IMR-90 (cell line): ENCODE results near the gene RANGRF. TPM values are rescaled to one million over a fixed set of nuclear protein-coding genes. Genes with fewer than 3 reads are reported as not detected.

Experiments used
- ATAC-seq: fragments of 200-7000 bp; cut with Tn5 transposase; 2 replicates; pipeline ENCODE4 v1.9.1; 2020; ENCODE audit warnings: low read depth, mild to moderate bottlenecking, moderate library complexity
- BruUV-seq: library from RNA; stranded (reverse); fragments of 400-500 nt; replicated peaks from 2 replicates; lab custom pipeline; 2021; lab: Mats Ljungman, UMichigan
- CTCF ChIA-PET: fragments of 300-600 bp; formaldehyde crosslinking; extraction: SDS; loops from one replicate; lab custom pipeline; 2021; ENCODE audit warnings: antibody characterized with exemption; lab: Yijun Ruan, JAX
- POLR2A ChIA-PET: fragments of 300-600 bp; sonication (Branson Sonifier 250); formaldehyde crosslinking; loops from one replicate; lab custom pipeline; 2022; ENCODE audit warnings: antibody characterized with exemption; ENCODE audit not compliant: unreplicated experiment; lab: Charles Lee
- DNase-seq: peaks from one replicate; pipeline ENCODE4 v3.0.0; 2013
- H2AFZ ChIP-seq: replicated peaks from 2 replicates; pipeline ENCODE3; 2013; ENCODE audit warnings: low read length, mild to moderate bottlenecking; ENCODE audit not compliant: poor library complexity
- H2AK5ac ChIP-seq: 2 replicates; pipeline ENCODE4 v1.6.1; 2013; ENCODE audit warnings: low read depth, low read length, inconsistent platforms
- H2AK9ac ChIP-seq: replicated peaks from 2 replicates; pipeline ENCODE3; 2013; ENCODE audit warnings: mild to moderate bottlenecking, low read depth, low read length, moderate library complexity; ENCODE audit not compliant: poor library complexity
- H2BK120ac ChIP-seq: 2 replicates; pipeline ENCODE4 v1.6.1; 2013; ENCODE audit warnings: low read depth, low read length, inconsistent platforms
- H2BK15ac ChIP-seq: 3 replicates; pipeline ENCODE4 v1.6.1; 2013; ENCODE audit warnings: low read depth, low read length, inconsistent platforms
- H2BK20ac ChIP-seq: 2 replicates; pipeline ENCODE4 v1.6.1; 2013; ENCODE audit warnings: low read depth, mild to moderate bottlenecking, inconsistent platforms, low read length, moderate library complexity
- H2BK5ac ChIP-seq: 2 replicates; pipeline ENCODE4 v1.6.1; 2013; ENCODE audit warnings: mild to moderate bottlenecking, low read depth, low read length, inconsistent platforms; ENCODE audit not compliant: poor library complexity, severe bottlenecking
- H3K14ac ChIP-seq: replicated peaks from 2 replicates; pipeline ENCODE4 v1.6.1; 2013; ENCODE audit warnings: low read depth, low read length, inconsistent platforms
- H3K18ac ChIP-seq: 2 replicates; pipeline ENCODE4 v1.6.1; 2013; ENCODE audit warnings: low read depth, low read length, control low read depth
- H3K23ac ChIP-seq: 2 replicates; pipeline ENCODE4 v1.6.1; 2013; ENCODE audit warnings: low read depth, low read length, inconsistent platforms
- H3K27ac ChIP-seq: 2 replicates; pipeline ENCODE4 v1.5.1; 2013; ENCODE audit warnings: mild to moderate bottlenecking, control low read depth, low read length; ENCODE audit not compliant: insufficient read depth
- H3K27me3 ChIP-seq: 2 replicates; pipeline ENCODE4 v1.6.1; 2013; ENCODE audit warnings: low read length; ENCODE audit not compliant: control insufficient read depth, insufficient read depth
- H3K36me3 ChIP-seq: 2 replicates; pipeline ENCODE4 v1.6.1; 2013; ENCODE audit warnings: low read length, mixed read lengths; ENCODE audit not compliant: control insufficient read depth, insufficient read depth
- H3K4ac ChIP-seq: 2 replicates; pipeline ENCODE4 v1.6.1; 2013; ENCODE audit warnings: low read depth, low read length, inconsistent platforms
- H3K4me1 ChIP-seq: 2 replicates; pipeline ENCODE4 v1.6.1; 2013; ENCODE audit warnings: low read length, mixed read lengths; ENCODE audit not compliant: control insufficient read depth, insufficient read depth
- H3K4me2 ChIP-seq: 2 replicates; pipeline ENCODE4 v1.6.1; 2013; ENCODE audit warnings: low read depth, mild to moderate bottlenecking, control low read depth, low read length, moderate library complexity
- H3K4me3 ChIP-seq: 2 replicates; pipeline ENCODE4 v1.5.1; 2013; ENCODE audit warnings: low read depth, mild to moderate bottlenecking, control low read depth, low read length, moderate library complexity; ENCODE audit not compliant: insufficient read depth
- H3K56ac ChIP-seq: 2 replicates; pipeline ENCODE4 v1.6.1; 2013; ENCODE audit warnings: low read length, inconsistent platforms; ENCODE audit not compliant: insufficient read depth; ENCODE audit errors: extremely low read depth
- H3K79me1 ChIP-seq, 2 experiments: 2 replicates each; pipeline ENCODE4 v1.6.1; 2013; ENCODE audit warnings: low read length in 2 of 2, inconsistent platforms in 1 of 2, low read depth in 1 of 2
- H3K9ac ChIP-seq: 2 replicates; pipeline ENCODE4 v1.6.1; 2013; ENCODE audit warnings: low read depth, low read length, control low read depth
- H3K9me1 ChIP-seq: 2 replicates; pipeline ENCODE4 v1.6.1; 2013; ENCODE audit warnings: low read length, inconsistent platforms; ENCODE audit not compliant: insufficient read depth
- H3K9me3 ChIP-seq: 2 replicates; pipeline ENCODE4 v1.6.1; 2013; ENCODE audit warnings: low read length; ENCODE audit not compliant: control insufficient read depth, insufficient read depth
- H4K20me1 ChIP-seq: 2 replicates; pipeline ENCODE4 v1.6.1; 2013; ENCODE audit warnings: low read length, inconsistent platforms; ENCODE audit not compliant: insufficient read depth
- H4K5ac ChIP-seq: 2 replicates; pipeline ENCODE4 v1.6.1; 2013; ENCODE audit warnings: mild to moderate bottlenecking, low read depth, low read length, control low read depth
- H4K8ac ChIP-seq, 2 experiments: 2 replicates each; pipeline ENCODE4 v1.6.1; 2013; ENCODE audit warnings: low read depth in 2 of 2, low read length in 2 of 2, control low read depth in 1 of 2, inconsistent platforms in 1 of 2
- H4K91ac ChIP-seq: 2 replicates; pipeline ENCODE4 v1.6.1; 2013; ENCODE audit warnings: low read depth, low read length, inconsistent platforms; ENCODE audit not compliant: insufficient read depth
- BHLHE40 ChIP-seq: fragments of 150-350 bp; IDR thresholded peaks from 2 replicates; pipeline ENCODE4 v1.6.1; 2016; ENCODE audit warnings: mild to moderate bottlenecking, low read depth, low read length
- CEBPB ChIP-seq: IDR thresholded peaks from 2 replicates; pipeline ENCODE4 v1.6.1; 2012; ENCODE audit warnings: low read depth, low read length, improper control_type of control experiment
- CHD1 ChIP-seq: IDR thresholded peaks from 2 replicates; pipeline ENCODE4 v1.6.1; 2012; ENCODE audit warnings: low read depth, low read length, improper control_type of control experiment
- CTCF ChIP-seq: conservative IDR thresholded peaks from 2 replicates; pipeline ENCODE4 v1.5.1; 2012; ENCODE audit warnings: mild to moderate bottlenecking, low read depth, low read length, improper control_type of control experiment
- FOS ChIP-seq: fragments of 150-350 bp; IDR thresholded peaks from 2 replicates; pipeline ENCODE4 v1.6.1; 2016; ENCODE audit warnings: low read depth, low read length
- MAFK ChIP-seq: IDR thresholded peaks from 2 replicates; pipeline ENCODE4 v1.6.1; 2012; ENCODE audit warnings: low read depth, low read length, improper control_type of control experiment
- MAZ ChIP-seq: IDR thresholded peaks from 2 replicates; pipeline ENCODE4 v1.6.1; 2012; ENCODE audit warnings: low read depth, mild to moderate bottlenecking, low read length, improper control_type of control experiment, moderate library complexity, borderline replicate concordance
- MXI1 ChIP-seq: IDR thresholded peaks from 2 replicates; pipeline ENCODE4 v1.6.1; 2012; ENCODE audit warnings: low read depth, mild to moderate bottlenecking, low read length, moderate library complexity, borderline replicate concordance
- NFE2L2 ChIP-seq: fragments of 150-350 bp; IDR thresholded peaks from 2 replicates; pipeline ENCODE4 v1.6.1; 2016; ENCODE audit warnings: low read depth, mild to moderate bottlenecking, low read length
- POLR2A ChIP-seq: IDR thresholded peaks from 2 replicates; pipeline ENCODE4 v1.6.1; 2012; ENCODE audit warnings: mild to moderate bottlenecking, low read depth, low read length
- RAD21 ChIP-seq: IDR thresholded peaks from 2 replicates; pipeline ENCODE4 v1.6.1; 2012; ENCODE audit warnings: low read length, improper control_type of control experiment
- RCOR1 ChIP-seq: IDR thresholded peaks from 2 replicates; pipeline ENCODE4 v1.6.1; 2012; ENCODE audit warnings: mild to moderate bottlenecking, low read length, improper control_type of control experiment; ENCODE audit not compliant: insufficient replicate concordance
- RFX5 ChIP-seq: IDR thresholded peaks from 2 replicates; pipeline ENCODE4 v1.8.0; 2012; ENCODE audit warnings: low read depth, mild to moderate bottlenecking, low read length, moderate library complexity
- SMC3 ChIP-seq: fragments of 150-350 bp; IDR thresholded peaks from 2 replicates; pipeline ENCODE4 v1.6.1; 2016; ENCODE audit warnings: low read depth, mild to moderate bottlenecking, antibody characterized with exemption, low read length, moderate library complexity
- USF2 ChIP-seq: fragments of 150-350 bp; IDR thresholded peaks from 2 replicates; pipeline ENCODE4 v1.6.1; 2017; ENCODE audit warnings: mild to moderate bottlenecking, antibody characterized with exemption, low read length, low read depth
- WGBS, 2 experiments: methylation state at CpG; one replicate each; pipeline versions ENCODE4 v1.1.5 to v1.1.7; 2013; ENCODE audit warnings: missing lambda C conversion rate in 2 of 2; ENCODE audit not compliant: insufficient read length in 1 of 2; ENCODE audit errors: extremely low coverage in 2 of 2; 5-methylcytosine and 5-hydroxymethylcytosine counted together
- dilution Hi-C: fragments of 300-500 bp; cut with HindIII; formaldehyde crosslinking; loops from one replicate; pipeline ENCODE4 v1.14.3; 2018; ENCODE audit warnings: low sequenced_read_pairs; ENCODE audit not compliant: unreplicated experiment
- in situ Hi-C: fragments of 300-500 bp; cut with MboI; formaldehyde crosslinking; loops from 3 replicates; pipeline ENCODE4 v1.14.3; 2019; ENCODE audit warnings: low sequenced_read_pairs, inconsistent platforms, mixed read lengths
- intact Hi-C: fragments of 100-400 bp; cut with micrococcal nuclease; formaldehyde crosslinking; loops from 2 replicates; pipeline ENCODE4 v1.10.0; 2022
- polyA plus RNA-seq, 3 experiments: library from polyadenylated mRNA; depleted of rRNA; stranded (reverse); fragments of >200 nt; gene quantifications; 2 replicates each; pipeline ENCODE4 v1.2.3, GENCODE V29; 2012; ENCODE audit warnings: low replicate concordance in 1 of 3
- total RNA-seq: library from RNA; depleted of rRNA; stranded (reverse); fragments of >200 nt; gene quantifications from 2 replicates; pipeline ENCODE4 v1.2.3, GENCODE V29; 2012

The RANGRF gene
- total and polyA plus RNA-seq, 2 of the 4 experiments (the other 2 are of a cell fraction): 19.5 to 36.6 TPM

GRCh38 chr17:8333281-8333680 lies 44.8 kb downstream of the RANGRF start:
- no peak overlapping the region for H3K4me2 ChIP-seq
- WGBS, 2 experiments: 83% methylated on average over 3 of the region's 4 CpGs; no CpG with 5 or more reads in 1 of the 2 experiments
- H2BK20ac ChIP-seq: no peak overlapping the region
- no peak overlapping the region for H2AK9ac ChIP-seq
- no peaks in the 10 kb centered on the region for H3K9me1 ChIP-seq
- H3K79me1 ChIP-seq: no peaks in the 10 kb centered on the region
- H3K36me3 ChIP-seq: no peaks in the 10 kb centered on the region
- peaks cover 9% of the 10 kb centered on the region for H3K27me3 ChIP-seq
- intact Hi-C loops: no loop called here
- H2AK5ac ChIP-seq: no peak overlapping the region
- H3K9ac ChIP-seq: no peak overlapping the region
- no peak overlapping the region for H3K14ac ChIP-seq
- H3K18ac ChIP-seq: no peak overlapping the region
- H3K9me3 ChIP-seq: no peaks in the 10 kb centered on the region
- ATAC-seq (no peak), DNase-seq (no peak)
- TF ChIP-seq SMC3 (no peak), MAZ (no peak), CHD1 (no peak), USF2 (no peak), CTCF (no peak), MXI1 (no peak), POLR2A (no peak), RFX5 (no peak), FOS (no peak), BHLHE40 (no peak), RCOR1 (no peak), RAD21 (no peak), MAFK (no peak), CEBPB (no peak), NFE2L2 (no peak)
- H3K4me3 ChIP-seq: no peak overlapping the region
- no peak overlapping the region for H3K56ac ChIP-seq
- no peak overlapping the region for H2BK120ac ChIP-seq
- H2BK5ac ChIP-seq: no peak overlapping the region
- POLR2A ChIA-PET: no interaction called here
- no peaks in the 10 kb centered on the region for H3K4me1 ChIP-seq
- no peak overlapping the region for H4K8ac ChIP-seq
- in situ Hi-C loops: no loop called here
- CTCF ChIA-PET: no interaction called here
- no peak overlapping the region for H3K27ac ChIP-seq
- no peak overlapping the region for H4K5ac ChIP-seq
- no peak overlapping the region for H4K91ac ChIP-seq
- dilution Hi-C loops: no loop called here
- no peak overlapping the region for H3K4ac ChIP-seq
- H3K23ac ChIP-seq: no peak overlapping the region
- H2BK15ac ChIP-seq: no peak overlapping the region
- H2AFZ ChIP-seq: no peak overlapping the region
- BruUV-seq: no TSS peak
- H4K20me1 ChIP-seq: no peaks in the 10 kb centered on the region
